NCI-H460 (cell line): ENCODE data around the gene IL26. TPM values are rescaled to one million over a fixed set of nuclear protein-coding genes. Genes with fewer than 3 reads are reported as not detected.

Experiments used
- DNase-seq: peaks from one replicate; pipeline ENCODE4 v3.0.0-alpha.2; 2016; ENCODE audit warnings: low read depth; ENCODE audit errors: extremely low read depth
- polyA plus RNA-seq: library from polyadenylated mRNA; depleted of rRNA; stranded (reverse); fragments of >200 nt; gene quantifications from 2 replicates; pipeline ENCODE4 v1.2.3, GENCODE V29; 2014; cell fraction: nucleus; rRNA removed
- total RNA-seq: library from RNA; depleted of rRNA; stranded (reverse); fragments of >200 nt; shearing (Covaris generic); gene quantifications from 2 replicates; pipeline ENCODE4 v1.2.3, GENCODE V29; 2014; rRNA removed

Gene IL26
- total RNA-seq: not detected in 2 replicates
- not detected in 2 replicates for polyA plus RNA-seq

- no peak for DNase-seq
These were observed at the start of gene IL26 for GRCh38 chr12:68225576-68226476. Gene IL26, minus strand, starts transcription at chr12:68225810. Its CDS starts 54 bp downstream, at chr12:68225756.

- no peak for DNase-seq
These were observed 47.1 kb upstream of the IL26 start for GRCh38 chr12:68272732-68273131.

GRCh38 chr12:68271346-68271745 lies 45.7 kb upstream of the IL26 start:
- DNase-seq: no peak

- DNase-seq: no peak
These were observed 44.7 kb upstream of the IL26 start for GRCh38 chr12:68270358-68270757.

- DNase-seq: no peak
These were observed 44.2 kb upstream of the IL26 start for GRCh38 chr12:68269779-68270178.

- no peak for DNase-seq
These were observed 43.4 kb upstream of the IL26 start for GRCh38 chr12:68268967-68269366.

GRCh38 chr12:68267892-68268396 lies 42.3 kb upstream of the IL26 start:
- DNase-seq: no peak

- DNase-seq: no peak
These were observed 39.2 kb upstream of the IL26 start for GRCh38 chr12:68264857-68265256.

- DNase-seq: no peak
These were observed 38.7 kb upstream of the IL26 start for GRCh38 chr12:68264158-68264855.

- no peak for DNase-seq
These were observed 37.8 kb upstream of the IL26 start for GRCh38 chr12:68263366-68263765.

- no peak for DNase-seq
These were observed 36.3 kb upstream of the IL26 start for GRCh38 chr12:68261896-68262295.

- DNase-seq: no peak
These were observed 34.5 kb upstream of the IL26 start for GRCh38 chr12:68260153-68260552.

GRCh38 chr12:68259318-68259940 lies 33.8 kb upstream of the IL26 start:
- DNase-seq: no peak

GRCh38 chr12:68253504-68253903 lies 27.9 kb upstream of the IL26 start, which contains the start of gene IL22:
Gene IL22, minus strand, starts transcription at chr12:68253604. Its CDS starts 156 bp downstream, at chr12:68253448.
- DNase-seq: no peak

GRCh38 chr12:68252077-68252476 lies 26.5 kb upstream of the IL26 start:
- no peak for DNase-seq

- DNase-seq: no peak
These were observed 24.8 kb upstream of the IL26 start for GRCh38 chr12:68250454-68250853.

GRCh38 chr12:68247785-68248184 lies 22.2 kb upstream of the IL26 start:
- no peak for DNase-seq

GRCh38 chr12:68246350-68246749 lies 20.7 kb upstream of the IL26 start:
- no peak for DNase-seq

- DNase-seq: no peak
These were observed 19.8 kb upstream of the IL26 start for GRCh38 chr12:68245180-68246021.

- DNase-seq: no peak
These were observed 17.2 kb upstream of the IL26 start for GRCh38 chr12:68242777-68243176.
